Measurements from ENCODE around the gene TSPAN2.

- no peak for TF ChIP-seq POLR2A (IDR thresholded peaks at IDR 0.05)
- TF ChIP-seq CTCF (IDR thresholded peaks at IDR 0.05): no peak
Measured at GRCh38 chr1:115099693-115100050, 10.4 kb upstream of the TSPAN2 start.

All from body of pancreas (tissue), 4 donors.